Measurements from ENCODE around the gene ARID1B.

Gene ARID1B

DNA sequence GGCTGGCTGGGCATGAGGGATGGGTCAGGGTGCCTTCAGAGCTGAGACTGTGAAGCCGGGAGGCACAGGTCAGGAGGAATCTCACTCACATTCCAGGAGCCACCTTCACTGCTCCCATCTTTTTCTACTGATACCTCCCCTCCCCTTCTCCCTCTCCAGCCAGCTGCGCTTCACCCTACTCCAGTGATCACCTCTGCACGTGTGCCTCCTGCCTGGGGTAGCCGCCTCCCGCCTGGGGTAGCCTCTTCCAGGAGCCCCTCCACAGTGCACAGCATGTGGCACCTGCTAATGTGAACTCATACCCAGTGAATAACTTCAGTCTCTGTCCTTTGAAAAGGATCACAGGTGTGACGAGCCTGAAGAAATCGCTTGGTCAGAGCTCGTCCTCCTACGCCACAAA is 313.6 kb downstream of the ARID1B start:
- no peak for DNase-seq

DNA sequence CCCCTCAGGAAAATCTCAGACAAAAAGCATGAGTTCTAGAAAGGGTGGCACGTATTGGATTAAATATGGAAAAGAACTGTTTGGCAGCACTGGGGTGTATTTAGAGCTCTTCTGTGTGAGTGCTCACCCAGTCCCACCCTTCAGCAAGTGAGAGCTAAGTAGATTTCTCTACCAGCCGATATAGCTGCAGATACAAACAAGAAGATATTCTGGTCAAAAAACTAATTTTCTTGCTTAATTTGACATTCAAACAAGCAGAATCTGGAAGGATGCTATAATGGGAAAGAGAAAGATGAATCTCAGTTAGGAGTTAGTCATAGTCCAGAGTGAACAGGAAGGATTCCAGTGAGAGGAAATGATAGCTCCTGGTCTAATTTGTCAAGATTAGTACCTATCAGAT is 314.1 kb downstream of the ARID1B start:
- DNase-seq, result no peak

DNA sequence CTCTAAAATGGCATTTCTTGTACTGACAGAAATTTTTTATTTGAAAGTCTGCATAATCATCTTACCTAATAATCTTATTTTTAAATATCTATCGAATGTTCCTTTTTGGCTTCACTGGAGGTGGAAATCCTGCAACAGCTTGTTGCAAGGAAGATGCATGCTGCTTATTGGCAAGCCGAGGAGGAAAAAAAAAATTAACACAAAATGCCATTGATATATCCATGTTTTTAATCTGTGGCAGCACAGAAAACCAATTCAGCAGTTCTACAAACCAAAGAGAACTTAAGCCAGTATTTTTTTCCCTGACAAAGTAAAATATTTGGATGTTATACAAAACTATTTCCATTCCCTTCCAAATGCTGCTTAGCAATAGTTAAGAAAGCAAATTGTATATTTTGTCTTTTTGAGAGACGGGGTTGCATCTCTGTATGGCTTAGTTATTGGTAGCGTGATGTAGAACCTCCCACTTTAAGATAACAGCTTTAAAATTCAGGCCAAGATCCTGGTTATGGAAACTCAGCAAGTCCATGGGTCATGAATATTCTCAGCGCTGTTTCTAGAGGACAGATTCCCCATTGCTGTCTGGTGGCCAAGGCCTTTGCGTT is 314.8 kb downstream of the ARID1B start:
- no peak for DNase-seq

DNA sequence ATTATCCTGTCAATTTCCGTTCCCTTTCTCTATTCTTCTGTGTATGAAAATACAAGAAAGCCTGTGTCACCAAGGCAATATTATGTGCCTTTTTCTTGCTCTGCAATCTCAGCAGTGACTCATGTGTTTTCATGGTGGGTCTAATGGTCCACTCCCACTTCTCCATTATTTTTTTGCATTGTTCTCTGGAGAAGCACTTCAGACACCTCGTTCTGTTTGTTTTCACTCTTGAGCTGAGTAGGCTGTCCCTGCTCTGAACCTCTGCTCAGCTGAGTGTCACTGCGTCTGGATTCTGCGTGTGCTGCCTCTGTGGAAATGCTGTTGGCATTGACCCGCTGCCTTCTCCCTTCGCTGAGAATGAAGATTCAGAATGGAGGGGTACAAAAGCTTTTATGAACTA is 315.6 kb downstream of the ARID1B start:
- DNase-seq, result peak; percentile 38 to 44

DNA sequence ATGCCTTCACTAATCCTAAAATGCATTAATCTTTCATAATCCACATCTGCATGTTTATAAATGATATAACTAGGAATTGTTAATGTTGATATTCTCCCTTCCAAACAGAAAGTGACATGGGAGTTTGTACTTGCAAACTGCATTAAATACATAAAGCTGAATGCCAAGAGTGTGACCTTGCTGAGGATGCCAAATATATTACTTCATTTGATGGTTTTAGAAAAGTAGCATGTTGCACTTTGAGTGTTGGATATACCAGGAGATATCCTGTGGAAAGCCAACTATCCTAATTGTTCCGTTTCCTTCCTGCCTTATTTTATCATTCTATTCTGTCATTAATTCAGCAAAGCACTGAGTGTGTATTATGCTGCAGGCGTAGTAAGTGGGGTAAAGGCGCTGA is 316.4 kb downstream of the ARID1B start:
- DNase-seq, result no peak

DNA sequence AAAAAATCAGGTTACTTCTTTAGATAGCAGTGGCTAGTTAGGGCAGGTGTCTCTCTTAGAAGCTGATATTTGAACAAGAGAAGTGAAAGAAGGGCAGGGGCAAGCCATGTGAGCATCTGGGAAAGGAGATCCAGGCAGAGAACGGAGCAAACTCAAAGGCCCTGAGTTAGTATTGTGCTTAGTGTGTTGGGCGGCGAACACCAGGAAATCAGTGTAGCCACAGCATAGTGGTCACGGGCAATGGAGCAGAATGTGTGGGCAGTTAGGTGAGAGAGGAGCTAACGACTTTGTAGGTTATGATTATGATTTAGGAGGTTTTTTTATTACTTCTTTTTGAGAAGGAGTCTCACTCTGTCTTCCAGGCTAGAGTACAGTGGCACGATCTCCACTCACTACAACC is 316.9 kb downstream of the ARID1B start:
- no peak for DNase-seq

DNA sequence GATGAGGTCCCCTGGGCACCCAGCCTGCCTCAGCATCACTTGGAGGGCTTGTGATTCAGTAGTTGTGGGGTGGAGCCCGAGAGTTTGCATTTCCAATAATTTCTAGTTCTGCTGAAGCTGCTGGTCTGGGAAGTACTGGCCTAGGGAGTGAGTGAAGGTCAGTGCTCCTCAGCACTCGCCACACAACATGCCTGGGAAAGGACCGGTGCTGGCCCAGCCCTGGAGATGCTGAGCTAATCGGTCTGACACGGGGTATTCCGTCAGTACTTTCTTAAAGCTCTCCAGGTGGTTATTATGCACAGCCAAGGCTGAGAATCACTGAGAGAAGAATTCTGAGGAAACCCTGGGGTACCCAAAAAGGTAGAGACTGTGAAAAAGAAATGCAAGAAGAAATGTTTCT is 317.9 kb downstream of the ARID1B start:
- no peak for DNase-seq

DNA sequence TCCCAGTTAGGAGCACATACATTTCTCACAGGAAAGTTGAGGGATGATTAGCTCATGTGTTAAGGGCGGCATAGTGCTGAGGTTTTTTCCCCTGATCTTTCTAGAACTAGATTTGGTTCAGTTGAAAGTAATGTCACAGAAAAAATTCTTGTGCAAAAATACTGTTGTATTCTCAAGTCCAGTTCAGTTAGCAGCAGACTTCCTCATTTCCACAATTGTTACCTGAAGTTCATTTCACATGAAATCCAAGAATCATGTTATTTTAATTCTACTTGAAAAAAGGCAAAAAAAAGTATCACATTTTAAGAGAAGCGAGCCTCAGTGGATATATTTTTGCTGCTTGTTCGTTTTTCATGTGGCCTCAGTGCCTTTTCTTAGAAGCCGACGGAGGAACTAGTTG is 318.4 kb downstream of the ARID1B start:
- DNase-seq, result no peak

DNA sequence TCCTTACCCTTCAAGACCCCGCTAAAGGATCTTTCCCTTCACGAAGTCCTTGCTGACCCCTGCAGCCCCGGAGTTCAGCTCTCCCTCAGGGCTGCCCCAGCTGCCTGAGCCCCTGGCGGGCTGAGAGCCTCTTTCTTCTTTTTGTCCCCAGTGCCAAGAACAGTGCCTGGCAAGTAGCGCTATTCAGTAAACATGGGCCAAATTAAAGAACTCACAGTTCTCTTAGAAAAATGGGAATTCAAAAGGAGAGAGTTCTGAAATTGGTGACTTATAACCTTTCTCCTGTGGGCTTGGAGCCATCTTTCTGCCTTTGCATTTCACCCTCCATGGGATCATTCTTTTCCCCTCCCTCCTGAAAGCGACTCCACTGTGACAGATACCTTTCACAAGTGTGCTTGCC is 318.9 kb downstream of the ARID1B start:
- DNase-seq, result no peak

DNA sequence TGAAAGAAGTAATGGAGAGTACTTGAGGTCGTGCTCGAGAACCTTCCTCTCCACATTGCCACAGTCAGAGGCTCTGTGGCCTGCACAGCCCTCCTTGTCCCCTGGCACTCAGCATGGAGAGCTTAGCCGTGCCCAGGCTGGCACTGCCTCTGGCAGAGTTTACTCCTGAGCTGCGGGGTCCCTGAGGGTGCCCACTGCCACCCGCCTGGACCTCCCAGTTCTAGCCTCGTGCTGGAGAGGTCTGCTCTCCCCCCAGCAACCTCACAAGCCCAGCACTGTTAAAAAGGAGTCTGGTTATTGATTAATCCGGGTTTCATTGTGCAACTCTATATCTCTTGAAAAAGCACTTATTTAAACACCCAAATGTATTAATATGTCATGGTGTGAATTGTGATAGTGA is 319.3 kb downstream of the ARID1B start:
- DNase-seq, result no peak

DNA sequence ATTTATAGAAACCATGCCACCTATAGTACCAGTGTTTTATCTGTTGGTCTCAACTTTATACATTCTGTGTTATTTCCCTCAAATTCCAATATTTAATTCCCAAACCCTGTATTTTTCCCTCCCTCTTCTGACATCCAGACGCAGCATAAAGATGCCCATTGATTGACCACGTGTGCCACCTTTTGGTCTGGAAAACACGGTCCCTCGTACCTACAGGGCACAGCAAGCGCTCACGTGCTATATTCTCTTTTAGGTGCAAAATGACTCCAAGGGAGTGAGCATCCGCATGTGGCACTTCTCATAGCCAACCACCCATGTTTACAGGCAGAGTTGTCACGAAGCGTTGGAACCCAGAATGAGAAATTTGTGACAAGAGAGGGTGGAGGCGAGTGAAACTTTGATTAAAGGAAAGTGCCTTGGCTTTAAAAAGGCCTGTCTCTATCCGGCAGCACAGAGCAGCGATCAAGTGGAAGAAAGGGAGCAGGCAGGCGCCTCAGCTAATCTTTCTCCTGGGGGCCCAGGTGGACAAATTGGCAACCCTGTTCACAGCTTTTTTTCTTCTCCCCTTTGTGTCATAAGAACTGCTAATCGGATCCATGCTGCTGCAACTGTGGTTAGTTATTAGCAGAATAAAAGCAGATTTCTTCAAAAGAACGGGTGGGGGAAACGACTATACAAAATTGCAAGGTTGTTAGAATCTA is 320.2 kb downstream of the ARID1B start:
- no peak for DNase-seq

DNA sequence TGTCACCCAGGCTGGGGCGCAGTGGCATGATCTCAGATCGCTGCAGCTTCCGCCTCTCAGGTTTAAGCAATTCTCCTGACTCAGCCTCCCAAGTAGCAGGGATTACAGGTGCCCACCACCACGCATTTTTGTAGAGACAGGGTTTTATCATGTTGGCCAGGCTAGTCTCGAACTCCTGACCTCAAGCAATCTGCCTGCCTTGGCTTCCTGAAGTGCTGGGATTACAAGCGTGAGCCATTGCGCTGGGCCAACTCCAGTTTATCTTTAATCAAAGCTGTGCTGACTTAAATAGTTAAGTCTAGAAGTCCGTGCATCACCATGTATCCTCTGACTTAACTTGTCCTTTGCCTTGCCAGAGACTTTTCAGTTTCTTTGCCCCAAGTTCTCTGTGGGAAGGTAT is 321.8 kb downstream of the ARID1B start:
- DNase-seq, result no peak

DNA sequence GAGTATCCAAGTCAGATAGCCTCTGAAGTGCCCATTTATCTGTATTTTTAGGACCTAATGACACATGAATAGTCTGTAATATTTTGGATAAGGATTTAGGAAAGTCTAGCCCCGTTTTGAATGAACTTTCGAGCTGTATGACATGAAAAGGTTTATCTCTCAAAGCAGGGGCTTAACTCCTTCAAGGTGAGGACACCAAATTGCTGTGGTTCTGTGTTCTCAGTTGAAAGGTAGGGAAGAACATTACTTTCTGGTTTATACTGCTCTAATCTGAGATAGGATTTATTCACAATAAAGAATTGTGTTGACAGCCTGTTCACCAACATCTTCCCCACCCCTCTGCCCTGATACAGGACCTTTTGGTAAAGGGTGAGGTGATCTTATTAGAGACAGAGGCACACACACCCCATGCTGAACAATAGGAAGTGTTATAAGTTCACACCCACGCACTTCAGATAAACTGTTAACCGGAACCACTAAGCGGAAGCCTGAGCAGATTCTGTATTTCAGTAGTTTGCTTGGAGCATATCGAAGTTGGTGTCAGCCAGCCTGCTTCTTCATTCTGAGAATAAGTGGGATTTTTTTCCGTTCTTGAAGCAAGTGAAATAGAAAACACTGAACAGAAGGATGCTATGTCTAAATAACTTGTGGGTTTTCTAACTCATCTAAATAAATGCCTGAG is 322.9 kb downstream of the ARID1B start:
- DNase-seq, result peak; percentile 77 to 82

DNA sequence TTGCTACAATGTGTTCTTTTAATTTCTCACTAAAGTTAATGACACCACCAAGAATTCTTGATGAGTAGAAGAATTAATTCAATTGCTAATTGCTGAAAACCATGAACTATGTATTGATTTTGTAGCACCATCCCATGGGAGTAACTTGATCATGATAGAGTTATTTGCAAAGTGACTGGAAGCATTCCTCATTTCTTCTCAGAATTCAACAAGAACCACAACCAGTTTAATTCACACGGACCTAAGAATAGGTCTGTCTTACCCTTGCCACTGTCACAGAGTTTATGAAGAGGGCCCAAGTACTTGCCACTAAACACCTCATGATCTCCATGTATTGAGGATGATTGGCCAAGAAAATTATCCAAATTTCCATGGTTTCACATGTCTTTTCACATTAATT is 324.0 kb downstream of the ARID1B start:
- no peak for DNase-seq

DNA sequence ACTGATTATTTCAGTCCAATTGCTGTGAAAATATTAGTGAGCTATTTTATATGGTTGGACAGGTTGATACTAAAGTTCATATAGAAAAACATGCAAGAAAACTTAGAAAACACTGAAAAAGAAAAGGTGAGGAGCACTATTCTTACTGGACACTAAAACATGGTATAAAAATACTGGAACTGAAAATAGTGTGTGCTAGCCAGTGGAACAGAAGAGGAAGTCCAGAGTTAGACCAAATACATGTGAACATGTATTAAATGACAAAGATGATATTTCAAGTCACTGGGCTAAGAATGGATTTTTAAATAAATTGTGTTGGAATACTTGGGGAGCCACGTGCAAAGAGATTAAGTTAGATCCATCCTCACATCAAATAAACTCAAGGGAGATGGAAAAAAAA is 327.6 kb downstream of the ARID1B start:
- no peak for DNase-seq

DNA sequence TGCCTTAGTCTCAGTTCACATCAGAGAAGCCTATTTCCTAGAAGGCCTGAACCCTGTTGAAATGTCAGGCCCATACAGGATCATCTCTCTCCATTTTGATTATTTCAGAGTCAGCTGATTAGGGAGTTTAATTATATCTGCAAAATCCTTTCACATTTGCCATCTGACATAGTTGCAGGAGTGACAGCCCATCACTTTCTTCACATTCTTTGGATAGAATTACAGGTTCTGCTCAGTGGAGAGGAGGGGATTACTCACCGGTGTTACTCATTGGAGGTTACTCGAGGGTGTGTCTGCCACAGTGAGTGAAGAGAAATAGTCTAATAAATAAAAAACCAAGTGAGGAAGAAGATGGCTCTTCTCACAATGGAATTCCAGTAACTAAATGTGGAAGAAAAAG is 329.3 kb downstream of the ARID1B start:
- no peak for DNase-seq

DNA sequence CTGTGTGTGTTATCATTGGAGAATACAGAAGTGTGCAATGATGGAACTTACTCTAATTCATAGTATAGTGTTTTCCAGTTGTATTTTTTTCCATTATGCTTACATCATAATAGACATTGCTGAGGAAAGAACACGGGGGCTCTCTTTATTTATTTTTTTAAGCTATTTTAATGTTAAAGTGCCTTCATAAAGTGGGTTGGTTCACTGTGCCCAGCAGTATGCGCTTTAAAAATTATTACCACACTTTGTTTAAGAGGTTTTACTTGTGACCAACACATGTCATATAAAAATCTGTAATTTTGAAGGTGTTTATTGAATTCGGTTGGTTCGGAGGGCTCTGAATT is 330.4 kb downstream of the ARID1B start:
- DNase-seq, result no peak

DNA sequence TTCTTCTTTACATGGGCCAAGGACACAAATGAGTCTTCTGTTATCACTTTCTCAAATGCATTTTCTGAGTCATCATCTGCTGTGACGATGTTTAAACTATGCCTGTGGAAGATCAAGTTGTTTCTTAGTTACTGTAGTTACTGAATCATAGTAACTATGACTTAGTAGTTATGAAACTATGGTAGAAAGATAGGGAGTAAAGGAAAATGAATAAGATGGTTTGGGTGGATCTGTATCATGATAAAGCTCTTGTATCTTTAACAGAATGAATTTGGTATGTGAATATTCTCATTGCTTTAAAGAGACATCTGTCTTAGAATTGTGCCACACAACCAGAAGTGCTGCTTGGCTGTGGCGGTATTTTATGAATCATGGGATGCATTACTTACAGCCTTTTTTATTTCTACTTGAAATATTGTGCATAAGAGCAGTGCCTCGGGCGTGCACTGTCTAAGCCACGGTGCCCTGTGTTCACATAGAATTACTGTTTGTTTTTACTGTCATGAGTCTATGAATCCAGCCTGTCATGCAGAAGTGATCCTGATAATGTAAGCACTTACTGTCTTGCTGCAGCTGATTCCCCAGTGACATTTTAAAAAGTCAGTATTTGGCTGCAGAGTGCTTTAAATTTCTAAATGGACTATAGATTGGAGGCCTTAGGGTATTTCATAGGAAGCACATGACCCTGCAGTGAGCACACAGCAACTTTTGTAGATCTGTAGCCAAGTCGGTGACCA is 330.9 kb downstream of the ARID1B start:
- no peak for DNase-seq

DNA sequence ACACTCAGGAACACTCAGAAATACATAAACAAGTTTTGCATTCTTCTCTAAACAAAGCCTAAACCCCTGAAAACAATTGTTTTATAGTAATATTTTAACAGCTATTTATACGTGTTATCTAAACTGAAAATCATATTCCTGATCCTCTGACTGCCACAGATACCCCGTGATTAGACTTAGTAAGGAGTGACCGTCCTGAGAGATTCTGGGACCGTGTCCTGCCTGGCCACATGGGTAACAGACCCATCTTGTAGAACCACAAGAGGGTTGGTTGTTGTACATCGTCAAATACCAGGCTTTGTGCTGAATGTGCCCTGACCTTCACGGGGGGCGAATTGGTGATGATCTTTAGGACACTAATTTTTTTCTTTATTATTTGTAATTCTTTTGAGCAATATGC is 331.7 kb downstream of the ARID1B start:
- DNase-seq, result no peak

DNA sequence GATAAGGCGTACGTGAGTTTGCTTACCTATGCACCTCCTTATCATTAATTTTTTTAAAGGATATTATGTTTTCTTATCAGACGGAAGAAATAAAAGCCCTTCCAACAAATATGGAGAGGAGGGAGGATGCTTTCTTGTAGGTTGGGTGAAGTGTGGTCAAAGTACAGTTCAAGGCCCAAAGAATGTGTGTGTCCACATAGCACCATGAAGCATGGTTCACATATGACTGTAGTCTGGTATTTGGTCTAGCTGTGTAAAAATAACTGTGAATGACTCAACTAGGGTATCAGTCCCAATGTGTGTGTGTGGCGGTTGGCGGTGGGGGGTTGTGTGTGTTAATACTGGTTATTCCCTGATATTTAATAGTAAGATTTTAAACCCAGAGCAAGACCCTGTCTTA is 333.4 kb downstream of the ARID1B start:
- no peak for DNase-seq

DNA sequence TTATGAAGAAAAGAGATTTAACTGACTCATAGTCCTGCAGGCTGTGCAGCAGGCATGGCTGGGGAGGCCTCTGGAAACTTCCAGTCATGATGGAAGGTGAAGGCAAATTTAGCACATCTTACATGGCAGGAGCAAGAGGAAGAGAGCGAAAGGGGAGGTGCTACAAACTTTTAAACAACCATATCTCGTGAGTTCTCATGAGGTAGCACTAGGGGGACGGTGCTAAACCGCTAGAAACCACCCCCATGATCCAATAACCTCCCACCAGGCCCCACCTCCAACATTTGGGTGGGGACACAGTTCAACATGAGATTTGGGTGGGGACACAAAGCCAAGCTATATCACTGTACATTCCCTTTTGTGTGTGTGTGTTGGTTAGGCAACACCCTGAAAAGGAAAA is 336.2 kb downstream of the ARID1B start:
- no peak for DNase-seq

DNA sequence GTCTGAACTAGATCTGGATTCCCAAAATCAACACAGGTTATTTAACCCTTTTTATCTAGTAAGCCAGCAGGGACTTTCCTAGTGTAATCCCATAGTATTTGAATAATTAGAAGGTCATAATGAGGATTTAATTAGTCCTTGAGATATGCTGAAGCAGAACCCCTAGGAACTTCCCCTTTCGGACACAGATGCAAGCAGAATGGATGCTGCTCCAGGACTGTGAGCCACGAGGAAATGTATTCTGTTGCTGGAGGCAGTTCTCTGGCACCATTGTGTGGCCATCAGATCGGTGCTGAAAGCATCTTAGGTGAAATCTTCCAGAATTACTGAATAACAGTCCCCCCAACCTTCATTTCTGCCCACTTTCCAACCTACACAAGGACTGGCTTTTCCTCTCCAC is 339.2 kb downstream of the ARID1B start:
- no peak for DNase-seq

DNA sequence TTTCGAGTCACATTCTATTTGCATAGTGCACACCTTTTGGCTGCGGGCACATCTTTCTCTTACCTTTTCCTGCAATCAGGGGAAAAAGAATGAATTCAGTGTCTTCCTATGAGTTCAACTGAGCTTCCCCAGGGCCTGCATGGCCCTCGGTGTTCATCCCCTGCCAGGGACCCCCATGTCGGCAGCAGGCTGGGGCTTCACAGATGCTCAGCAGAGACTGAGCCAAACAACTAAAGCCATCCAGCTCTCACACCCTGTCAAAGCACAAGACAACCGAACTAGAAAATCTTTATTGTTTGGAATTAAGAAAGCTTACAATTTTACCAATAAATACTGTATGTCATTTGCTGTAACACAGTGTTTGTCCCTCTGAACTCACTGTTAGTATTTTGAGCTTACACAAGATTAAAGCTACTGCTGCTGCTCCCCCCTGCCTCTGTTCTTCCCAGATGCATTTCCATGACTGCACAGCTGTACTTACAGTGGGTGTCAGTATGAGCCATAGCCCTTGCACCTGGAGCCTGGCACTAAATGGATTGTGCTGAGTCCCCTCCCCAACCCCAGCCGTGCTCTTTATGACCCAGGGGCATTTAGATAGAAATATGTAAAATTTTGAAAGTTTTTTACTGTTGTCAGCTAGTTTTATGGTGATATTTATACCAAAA is 340.4 kb downstream of the ARID1B start:
- no peak for DNase-seq

Data from inflammatory macrophage treated with lipopolysaccharide for 1 hour (primary cell).